Measurements from ENCODE around the gene ARHGEF17.

ARHGEF17 gene

GRCh38 chr11:73315293-73316020 lies 7.4 kb downstream of the ARHGEF17 start:
- TF ChIP-seq, protein P1, sequence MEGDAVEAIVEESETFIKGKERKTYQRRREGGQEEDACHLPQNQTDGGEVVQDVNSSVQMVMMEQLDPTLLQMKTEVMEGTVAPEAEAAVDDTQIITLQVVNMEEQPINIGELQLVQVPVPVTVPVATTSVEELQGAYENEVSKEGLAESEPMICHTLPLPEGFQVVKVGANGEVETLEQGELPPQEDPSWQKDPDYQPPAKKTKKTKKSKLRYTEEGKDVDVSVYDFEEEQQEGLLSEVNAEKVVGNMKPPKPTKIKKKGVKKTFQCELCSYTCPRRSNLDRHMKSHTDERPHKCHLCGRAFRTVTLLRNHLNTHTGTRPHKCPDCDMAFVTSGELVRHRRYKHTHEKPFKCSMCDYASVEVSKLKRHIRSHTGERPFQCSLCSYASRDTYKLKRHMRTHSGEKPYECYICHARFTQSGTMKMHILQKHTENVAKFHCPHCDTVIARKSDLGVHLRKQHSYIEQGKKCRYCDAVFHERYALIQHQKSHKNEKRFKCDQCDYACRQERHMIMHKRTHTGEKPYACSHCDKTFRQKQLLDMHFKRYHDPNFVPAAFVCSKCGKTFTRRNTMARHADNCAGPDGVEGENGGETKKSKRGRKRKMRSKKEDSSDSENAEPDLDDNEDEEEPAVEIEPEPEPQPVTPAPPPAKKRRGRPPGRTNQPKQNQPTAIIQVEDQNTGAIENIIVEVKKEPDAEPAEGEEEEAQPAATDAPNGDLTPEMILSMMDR (IDR thresholded peaks at IDR 0.05), result no peak

- TF ChIP-seq, protein P1 (IDR thresholded peaks at IDR 0.05), result no peak
These were observed 8.3 kb downstream of the ARHGEF17 start for GRCh38 chr11:73316422-73316821.

DNA sequence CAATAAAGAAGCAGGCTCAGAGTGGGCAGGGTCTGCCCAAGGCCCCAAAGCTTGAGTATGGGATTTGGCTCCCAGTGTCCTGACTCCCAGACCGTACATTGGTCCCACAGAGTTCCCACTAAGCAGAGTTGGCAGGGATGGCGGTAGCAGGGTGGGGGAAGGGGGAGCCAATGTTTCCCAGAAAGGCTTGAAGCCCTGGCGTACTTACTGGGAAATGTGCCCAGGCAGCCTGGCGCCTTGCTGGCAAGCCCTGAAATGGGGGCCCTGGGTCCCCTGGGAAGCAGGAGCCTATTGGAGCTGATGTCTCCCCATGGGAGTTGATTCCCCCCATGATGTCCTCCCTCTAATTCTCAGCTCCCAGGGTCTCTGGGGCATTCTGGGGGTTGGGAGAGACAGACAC lies 9.3 kb downstream of the ARHGEF17 start:
- TF ChIP-seq, protein P1 (IDR thresholded peaks at IDR 0.05), result no peak

DNA sequence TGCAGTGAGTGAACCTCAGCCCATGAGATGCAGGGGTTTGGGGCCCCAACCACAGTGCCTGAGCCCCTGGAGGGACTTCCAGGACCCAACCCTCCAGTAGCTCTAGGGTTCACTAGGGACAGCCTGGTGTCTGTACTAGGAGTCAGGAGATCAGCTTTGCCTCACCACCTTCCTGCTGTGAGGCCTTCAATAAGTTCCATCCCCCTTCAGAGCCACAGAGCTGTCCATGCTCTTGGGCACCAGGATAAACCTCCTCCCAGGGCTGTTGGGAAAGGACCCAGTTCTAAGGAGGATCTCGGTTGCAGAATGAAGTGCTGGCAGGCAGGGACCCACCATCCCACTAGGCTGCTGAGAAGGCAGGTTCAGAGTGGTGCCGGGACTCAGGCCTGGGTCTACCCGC lies 9.7 kb downstream of the ARHGEF17 start:
- TF ChIP-seq, protein P1 (IDR thresholded peaks at IDR 0.05), result no peak

GRCh38 chr11:73318501-73319011 lies 10.5 kb downstream of the ARHGEF17 start:
- TF ChIP-seq, protein P1 (IDR thresholded peaks at IDR 0.05), result no peak

- TF ChIP-seq, protein P1 (IDR thresholded peaks at IDR 0.05), result no peak
These were observed 12.9 kb downstream of the ARHGEF17 start for GRCh38 chr11:73320763-73321603.

- TF ChIP-seq, protein P1 (IDR thresholded peaks at IDR 0.05), result no peak
These were observed 13.7 kb downstream of the ARHGEF17 start for GRCh38 chr11:73321604-73322381.

Data from LNCAP (cell line).